GM12874 (cell line): ENCODE results near the gene SPACA9.

Experiments
- CTCF ChIP-seq: IDR thresholded peaks from 2 replicates; pipeline ENCODE4 v1.5.1; 2011; ENCODE audit warnings: low read depth, mild to moderate bottlenecking, control low read depth, low read length, moderate library complexity; ENCODE audit not compliant: insufficient read depth

The SPACA9 gene

GRCh38 chr9:132912131-132912530 is 33.4 kb downstream of the SPACA9 start:
- no peak for TF ChIP-seq CTCF

- no peak for TF ChIP-seq CTCF
Measured at GRCh38 chr9:132914924-132915323, 36.2 kb downstream of the SPACA9 start.

GRCh38 chr9:132919614-132920268 is 41.0 kb downstream of the SPACA9 start:
- TF ChIP-seq CTCF, result no peak

GRCh38 chr9:132923346-132923902 is 44.7 kb downstream of the SPACA9 start:
- TF ChIP-seq CTCF, result no peak

GRCh38 chr9:132927704-132928103 is 49.0 kb downstream of the SPACA9 start:
- TF ChIP-seq CTCF, result no peak

GRCh38 chr9:132931178-132931735 is 52.6 kb downstream of the SPACA9 start:
- TF ChIP-seq CTCF, result no peak

- TF ChIP-seq CTCF, result no peak
Measured at GRCh38 chr9:132935026-132935425, 56.3 kb downstream of the SPACA9 start.
